Brain microvascular endothelial cell (primary cell): ENCODE data around the gene TCL1A.

Source experiments
- DNase-seq: peaks from one replicate; pipeline ENCODE4 v3.0.0-alpha.2; 2020
- H3K27ac ChIP-seq: fragments of 250-450 bp; sonication (Bioruptor Pico); 2 replicates; pipeline ENCODE4 v1.5.1; 2020; ENCODE audit warnings: mild to moderate bottlenecking, moderate library complexity
- H3K27me3 ChIP-seq: fragments of 250-450 bp; sonication (Bioruptor Pico); replicated peaks from 2 replicates; pipeline ENCODE4 v1.5.1; 2020; ENCODE audit warnings: mild to moderate bottlenecking
- H3K36me3 ChIP-seq: fragments of 250-450 bp; sonication (Bioruptor Pico); replicated peaks from 2 replicates; pipeline ENCODE4 v1.5.1; 2020; ENCODE audit warnings: mild to moderate bottlenecking
- H3K4me3 ChIP-seq: 2 replicates; pipeline ENCODE4 v1.5.1; 2011; ENCODE audit warnings: low read depth, mild to moderate bottlenecking, control low read depth, low read length, moderate library complexity
- CTCF ChIP-seq: IDR thresholded peaks from 2 replicates; pipeline ENCODE4 v1.5.1; 2011; ENCODE audit warnings: low read depth, mild to moderate bottlenecking, moderate library complexity, low read length, control low read depth, inconsistent platforms; ENCODE audit errors: missing control alignments
- in situ Hi-C: cut with HindIII; loops from 2 replicates; pipeline ENCODE4 v1.10.0; 2017; ENCODE audit warnings: low sequenced_read_pairs, low pct_ligation_motif_present

The TCL1A gene

GRCh38 chr14:95695913-95696312, 18.0 kb downstream of the TCL1A start:
- TF ChIP-seq CTCF = no peak
- no peak for DNase-seq
- Histone ChIP-seq H3K27ac (no peak overlapping the region), H3K4me3 (no peak overlapping the region), H3K27me3 (no peaks in the 10 kb centered on the region), H3K36me3 (no peaks in the 10 kb centered on the region)
- in situ Hi-C loops = no loop called here

GRCh38 chr14:95695051-95695450, 18.9 kb downstream of the TCL1A start:
- DNase-seq = no peak
- Histone ChIP-seq H3K36me3 (no peaks in the 10 kb centered on the region), H3K27ac (no peak overlapping the region), H3K27me3 (no peaks in the 10 kb centered on the region), H3K4me3 (no peak overlapping the region)
- in situ Hi-C loops = no loop called here
- no peak for TF ChIP-seq CTCF

- Histone ChIP-seq H3K36me3 (no peaks in the 10 kb centered on the region), H3K27ac (no peak overlapping the region), H3K4me3 (no peak overlapping the region), H3K27me3 (no peaks in the 10 kb centered on the region)
- in situ Hi-C loops = no loop called here
- no peak for TF ChIP-seq CTCF
- no peak for DNase-seq
Measured at GRCh38 chr14:95692109-95692508, 21.8 kb downstream of the TCL1A start.

- H3K36me3 ChIP-seq = no peaks in the 10 kb centered on the region
- no peaks in the 10 kb centered on the region for H3K27me3 ChIP-seq
- H3K4me3 ChIP-seq = no peak overlapping the region
- no peak for DNase-seq
- no peak overlapping the region for H3K27ac ChIP-seq
- in situ Hi-C loops = no loop called here
- no peak for TF ChIP-seq CTCF
Measured at GRCh38 chr14:95691591-95691990, 22.3 kb downstream of the TCL1A start.

GRCh38 chr14:95690815-95691214, 23.1 kb downstream of the TCL1A start:
- no peak overlapping the region for H3K4me3 ChIP-seq
- H3K27me3 ChIP-seq = no peaks in the 10 kb centered on the region
- DNase-seq = no peak
- in situ Hi-C loops = no loop called here
- no peak for TF ChIP-seq CTCF
- H3K36me3 ChIP-seq = no peaks in the 10 kb centered on the region
- no peak overlapping the region for H3K27ac ChIP-seq

- no peak overlapping the region for H3K27ac ChIP-seq
- no peak for DNase-seq
- no peak overlapping the region for H3K4me3 ChIP-seq
- no peak for TF ChIP-seq CTCF
- H3K36me3 ChIP-seq = no peaks in the 10 kb centered on the region
- in situ Hi-C loops = no loop called here
- no peaks in the 10 kb centered on the region for H3K27me3 ChIP-seq
Measured at GRCh38 chr14:95689441-95689840, 24.5 kb downstream of the TCL1A start.
